Ovary (tissue), 9 donors: Measurements from ENCODE around the gene ST6GALNAC2. TPM values are rescaled to one million over a fixed set of nuclear protein-coding genes. Genes with fewer than 3 reads are reported as not detected.
"Not testable (repeated sequence)": the region's sequence is repeated elsewhere in the genome, so short reads cannot be mapped to it uniquely, and the experiment has no call there.

Experiments used
- DNase-seq, 5 donors: peaks; one replicate each; pipeline ENCODE4 v3.0.0-alpha.2; 2019 to 2020
- H3K27ac ChIP-seq, 2 donors: fragments of 200-600 bp; one replicate each; pipeline versions ENCODE4 v1.5.1 to v1.8.0; 2019 to 2022
- H3K27me3 ChIP-seq: fragments of 200-600 bp; one replicate; pipeline ENCODE4 v1.8.0; 2022
- H3K36me3 ChIP-seq: fragments of 200-600 bp; sonication (generic); one replicate; pipeline ENCODE4 v1.5.1; 2019
- H3K4me1 ChIP-seq: one replicate; pipeline ENCODE4 v1.8.1; 2013; ENCODE audit warnings: mild to moderate bottlenecking, moderate library complexity; ENCODE audit not compliant: insufficient read depth
- H3K4me3 ChIP-seq: fragments of 200-600 bp; sonication (generic); one replicate; pipeline ENCODE4 v1.5.1; 2017
- H3K9me3 ChIP-seq, 2 donors: fragments of 200-600 bp in 1 of 2; sonication (generic) in 1 of 2; one replicate each; pipeline versions ENCODE4 v1.5.1 to v1.8.1; 2013 to 2019; ENCODE audit warnings: mild to moderate bottlenecking in 1 of 2, moderate library complexity in 1 of 2
- CTCF ChIP-seq, 3 donors: fragments of 450-650 bp in 2 of 3; fragments of 200-600 bp in 1 of 3; IDR thresholded peaks; one replicate each; pipeline versions ENCODE4 v1.5.1 to v1.8.0; 2016 to 2022; ENCODE audit warnings: antibody characterized with exemption in 3 of 3, mild to moderate bottlenecking in 1 of 3
- EP300 ChIP-seq: sonication (generic); formaldehyde crosslinking; IDR thresholded peaks from one replicate; pipeline ENCODE4 v1.6.1; 2017; ENCODE audit warnings: antibody characterized with exemption
- POLR2A ChIP-seq: fragments of 450-650 bp; IDR thresholded peaks from one replicate; pipeline ENCODE4 v1.6.1; 2017; ENCODE audit warnings: antibody characterized with exemption, mild to moderate bottlenecking, moderate library complexity
- WGBS, 3 donors: extraction: QIAGEN DNeasy Blood & Tissue Kit in 1 of 3; methylation state at CpG; one replicate each; pipeline versions ENCODE4 v1.1.5 to v1.1.7; 2013 to 2017; 5-methylcytosine and 5-hydroxymethylcytosine counted together
- intact Hi-C, 4 donors: fragments of 100-400 bp; cut with DNase I; formaldehyde crosslinking; loops; one replicate each; pipeline versions ENCODE4 v1.11.0 to v1.15.1; 2022 to 2023
- polyA plus RNA-seq, 2 donors: library from polyadenylated mRNA; stranded (reverse); fragments of 200-250 nt in 1 of 2; fragments of 350-450 nt in 1 of 2; fragmentation: Illumina TruSeq in 1 of 2; extraction: RNeasy Lipid Tissue Mini Kit (QIAGEN cat#74804) in 1 of 2; gene quantifications; one replicate each; pipeline ENCODE4 v1.2.3, GENCODE V29; 2013 to 2014
- total RNA-seq, 7 donors: library from RNA; depleted of rRNA in 2 of 7; stranded (reverse); fragments of >200 nt in 2 of 7; fragmentation: NEBNext Ultra II Directional in 3 of 7; extraction: Animal tissue kit (Norgen Biotek cat#: 25700) in 3 of 7; gene quantifications; one replicate each; pipeline versions ENCODE4 v1.1.0 to v1.2.4, GENCODE V29; 2016 to 2023
- donor health status: DM: no; HTN: no; CAD: no; lungs with moderate emphysema.
- donor health status: DM: no; HTN: no; CAD: no.
- donor health status: Bipolar disorder and iron deficiency.
- donor health status: DM: yes; HTN: yes; CAD: no.
- donor health status: DM: no; HTN: no; CAD: no.
- donor health status: DM: yes; HTN: yes; CAD: no.

Gene ST6GALNAC2
- total and polyA plus RNA-seq, 9 donors: 1.4 to 61.6 (median 4.9) TPM

DNA sequence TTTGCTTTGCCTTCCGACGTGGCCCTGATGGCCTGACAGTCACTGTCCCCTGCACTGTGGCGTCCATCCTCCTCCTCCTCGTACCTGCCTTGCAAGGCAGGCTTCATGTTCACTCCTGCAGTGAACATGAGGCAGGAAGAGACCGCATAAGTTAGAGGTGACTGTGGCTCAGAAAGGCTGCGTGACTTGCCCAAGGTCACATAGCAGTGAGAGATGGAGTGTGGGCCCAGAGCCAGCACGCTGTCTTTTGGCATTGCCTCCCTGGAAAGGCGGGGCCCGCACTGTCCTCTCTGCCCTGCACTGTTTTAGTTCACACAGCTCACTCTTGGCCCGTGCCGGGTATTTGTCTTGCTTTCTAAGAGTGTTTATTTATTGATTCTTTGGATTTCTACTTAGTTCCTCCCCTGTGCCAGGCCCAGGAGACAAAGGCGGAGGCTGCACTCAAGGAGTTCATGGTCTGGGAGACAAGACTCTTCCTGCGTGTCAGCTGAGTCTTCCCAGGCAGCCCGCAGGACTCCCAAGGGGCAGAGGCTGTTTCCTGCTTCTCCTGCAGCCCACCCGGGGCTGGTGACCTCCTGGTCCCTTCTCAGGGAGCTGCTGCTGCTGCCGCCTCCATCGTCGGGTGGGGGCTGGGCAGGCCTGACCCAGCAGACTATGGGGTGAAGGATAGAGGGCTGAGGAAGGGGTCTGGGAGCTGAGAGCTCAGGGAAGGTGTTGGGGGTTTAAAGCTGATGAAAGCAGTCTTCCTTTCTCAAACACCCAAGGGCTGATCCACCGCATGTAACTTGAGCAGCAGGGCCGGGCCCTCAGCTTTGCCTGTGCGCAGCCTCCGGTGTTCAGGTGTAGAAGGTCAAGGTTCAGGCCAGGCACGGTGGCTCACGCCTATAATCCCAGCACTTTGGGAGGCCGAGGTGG, 60.8 kb downstream of the ST6GALNAC2 start:
- intact Hi-C loops: loop anchor here (5.0 to 10.0 kb wide), 5 partner anchors 100 to 192 kb away; partner anchors contain the start of gene MXRA7 (in 1 of the 4)
- Histone ChIP-seq H3K27me3 (no peaks in the 10 kb centered on the region), H3K36me3 (no peaks in the 10 kb centered on the region), H3K4me1 (peaks cover 28% of the 10 kb centered on the region), H3K27ac (peak overlapping the region; percentile 2 to 43), H3K4me3 (no peak overlapping the region), H3K9me3 (no peaks in the 10 kb centered on the region)
- peak; percentile 67 to 84 (median 76) for DNase-seq
- WGBS, 3 donors: 26 to 40% (median 26%) methylated on average over 25 of the region's 25 CpGs
- TF ChIP-seq EP300 (no peak), CTCF (IDR thresholded peaks at IDR 0.05) (no peak), POLR2A (no peak)

GRCh38 chr17:76523084-76524037, 62.3 kb downstream of the ST6GALNAC2 start:
- no peak overlapping the region for H3K27ac ChIP-seq
- peak; percentile 66 to 86 (median 78) for DNase-seq
- WGBS, 3 donors: 21 to 35% (median 24%) methylated on average over 34 to 35 of the region's 35 CpGs
- H3K4me3 ChIP-seq: no peak overlapping the region
- H3K4me1 ChIP-seq: peaks cover 20% of the 10 kb centered on the region
- H3K36me3 ChIP-seq: no peaks in the 10 kb centered on the region
- intact Hi-C loops: loop anchor here (2.0 to 10.0 kb wide), 6 partner anchors 23 to 194 kb away; no protein-coding TSS in a partner anchor
- peak; percentile 98 to 99 (median 99) for TF ChIP-seq CTCF (IDR thresholded peaks at IDR 0.05)
- no peak for TF ChIP-seq EP300
- no peaks in the 10 kb centered on the region for H3K9me3 ChIP-seq
- H3K27me3 ChIP-seq: no peaks in the 10 kb centered on the region

DNA sequence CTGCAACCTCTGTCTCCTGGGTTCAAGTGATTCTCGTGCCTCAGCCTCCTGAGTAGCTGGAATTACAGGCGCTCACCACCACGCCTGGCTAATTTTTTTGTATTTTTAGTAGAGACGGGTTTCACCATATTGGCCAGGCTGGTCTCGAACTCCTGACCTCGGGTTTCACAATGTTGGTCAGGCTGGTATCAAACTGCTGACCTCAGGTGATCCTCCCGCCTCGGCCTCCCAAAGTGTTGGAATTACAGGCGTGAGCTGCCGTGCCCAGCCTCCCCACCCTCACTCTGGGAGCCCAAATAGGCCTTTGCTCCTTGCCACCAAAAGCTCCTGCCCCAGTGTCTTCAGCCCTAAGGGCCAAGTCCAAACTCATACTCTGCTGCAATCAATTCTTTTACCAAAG, 64.0 kb downstream of the ST6GALNAC2 start:
- intact Hi-C loops: loop anchor here (1.0 to 10.0 kb wide), 7 partner anchors 25 to 196 kb away; no protein-coding TSS in a partner anchor
- DNase-seq, H3K9me3 ChIP-seq, H3K36me3 ChIP-seq, H3K4me1 ChIP-seq, H3K27me3 ChIP-seq, H3K27ac ChIP-seq, H3K4me3 ChIP-seq: not testable (repeated sequence)
- WGBS, 3 donors: 90 to 94% (median 91%) methylated on average over 10 of the region's 10 CpGs

- Histone ChIP-seq H3K36me3 (no peaks in the 10 kb centered on the region), H3K27ac (no peak overlapping the region), H3K4me3 (no peak overlapping the region), H3K27me3 (no peaks in the 10 kb centered on the region), H3K9me3 (no peaks in the 10 kb centered on the region), H3K4me1 (peaks cover 9% of the 10 kb centered on the region)
- no peak for DNase-seq
- TF ChIP-seq POLR2A (no peak), CTCF (IDR thresholded peaks at IDR 0.05) (no peak), EP300 (no peak)
- 90 to 94% (median 90%) methylated on average over 7 of the region's 7 CpGs for WGBS, 3 donors
- intact Hi-C loops: loop anchor here (5.0 to 10.0 kb wide), 4 partner anchors 104 to 196 kb away; no protein-coding TSS in a partner anchor
These were observed 64.4 kb downstream of the ST6GALNAC2 start for GRCh38 chr17:76521262-76521661.
